ENCODE results near the gene NTRK2. TPM values are rescaled to one million over a fixed set of nuclear protein-coding genes. Genes with fewer than 3 reads are reported as not detected.

The NTRK2 gene
- total RNA-seq, 1 donor from 2014 or later = 0.46 TPM

- no peak for TF ChIP-seq CTCF (conservative IDR thresholded peaks at IDR 0.05; ENCODE audit: low read depth, low read length)
- DNase-seq (ENCODE audit: low read depth) = no peak
- H3K4me3 ChIP-seq (ENCODE audit: low read depth, low read length) = no peak overlapping the region
These were observed 210.1 kb downstream of the NTRK2 start for GRCh38 chr9:84879631-84880030.

- no peak overlapping the region for H3K4me3 ChIP-seq (ENCODE audit: low read depth, low read length)
- no peak for TF ChIP-seq CTCF (conservative IDR thresholded peaks at IDR 0.05; ENCODE audit: low read depth, low read length)
- DNase-seq (ENCODE audit: low read depth) = no peak
These were observed 211.3 kb downstream of the NTRK2 start for GRCh38 chr9:84880835-84881234.

DNA sequence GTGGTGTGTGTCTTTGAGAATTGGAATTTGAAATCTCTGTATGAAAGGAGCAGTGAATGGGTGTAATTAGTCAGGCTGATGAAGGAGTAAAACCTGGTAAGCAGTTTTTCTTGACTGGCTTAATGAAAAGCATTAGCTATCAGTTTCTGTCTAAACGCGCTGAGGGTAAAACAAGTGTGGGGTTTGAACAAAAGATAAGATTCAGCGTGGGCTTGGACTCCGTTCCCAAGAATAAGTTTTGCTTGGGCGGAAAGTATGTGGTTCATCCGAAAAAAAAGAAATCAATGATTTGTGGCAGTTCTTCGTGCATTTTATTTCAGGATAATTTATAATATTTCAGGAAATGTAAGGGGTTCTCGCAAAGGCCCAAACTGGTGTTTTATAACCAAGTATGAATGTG lies 217.3 kb downstream of the NTRK2 start:
- no peak for TF ChIP-seq CTCF (conservative IDR thresholded peaks at IDR 0.05; ENCODE audit: low read depth, low read length)
- DNase-seq (ENCODE audit: low read depth) = no peak
- H3K4me3 ChIP-seq (ENCODE audit: low read depth, low read length) = no peak overlapping the region

DNA sequence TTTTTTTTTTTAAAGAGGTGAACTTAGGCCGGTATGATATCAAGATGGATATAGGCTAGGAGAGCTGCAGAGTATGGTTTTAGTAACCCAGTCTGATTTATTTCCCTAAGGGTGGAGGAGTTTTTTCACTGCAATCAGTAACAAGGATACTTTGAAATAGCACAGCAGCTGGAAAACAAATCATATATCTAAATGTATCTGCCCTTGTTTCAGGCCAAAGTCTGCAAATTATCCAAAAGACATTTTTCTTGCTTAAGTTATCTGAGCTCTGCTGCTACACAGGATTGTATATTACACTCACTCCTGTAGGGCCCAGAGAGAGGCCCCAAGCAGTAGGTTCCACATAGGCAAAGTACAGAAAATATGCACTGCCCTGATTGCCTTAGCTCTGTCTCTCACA lies 222.4 kb downstream of the NTRK2 start:
- TF ChIP-seq CTCF (conservative IDR thresholded peaks at IDR 0.05; ENCODE audit: low read depth, low read length) = no peak
- DNase-seq (ENCODE audit: low read depth) = no peak
- no peak overlapping the region for H3K4me3 ChIP-seq (ENCODE audit: low read depth, low read length)

DNA sequence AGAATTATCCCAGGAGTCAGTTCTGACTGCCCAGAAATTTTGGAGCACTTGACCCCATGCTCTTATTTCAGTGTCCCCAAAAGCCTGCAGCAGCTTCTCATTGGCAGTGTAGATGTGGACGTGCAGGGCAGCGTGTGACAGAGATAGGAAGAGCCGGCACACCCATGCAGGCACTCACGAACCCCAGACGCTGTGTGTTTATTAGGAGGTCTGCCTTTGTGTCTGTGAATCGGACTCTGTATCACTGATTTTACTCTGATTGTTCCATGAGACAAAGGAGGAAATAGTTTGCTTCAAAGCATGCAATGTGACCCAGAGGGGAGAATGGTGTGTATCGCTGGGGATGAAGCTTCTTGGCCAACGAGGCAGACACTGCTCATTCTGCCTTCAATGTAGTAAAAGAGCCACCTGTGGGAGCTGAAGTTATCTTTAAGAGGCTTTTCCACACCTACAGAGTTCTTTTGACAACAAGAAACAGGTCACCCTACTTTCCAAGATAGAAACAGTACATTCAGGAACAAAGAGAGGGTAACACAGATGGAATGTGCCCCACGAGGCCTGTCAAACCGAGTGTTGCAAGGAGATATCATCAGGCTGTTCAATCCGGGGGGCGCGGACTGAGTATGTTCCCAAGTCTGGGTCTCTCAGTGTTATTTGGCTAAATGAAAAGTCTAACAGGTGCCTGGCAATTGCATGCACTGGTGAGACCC lies 224.0 kb downstream of the NTRK2 start:
- no peak overlapping the region for H3K4me3 ChIP-seq (ENCODE audit: low read depth, low read length)
- no peak for TF ChIP-seq CTCF (conservative IDR thresholded peaks at IDR 0.05; ENCODE audit: low read depth, low read length)
- DNase-seq (ENCODE audit: low read depth) = no peak

GRCh38 chr9:84894859-84895258 lies 225.3 kb downstream of the NTRK2 start:
- no peak for DNase-seq (ENCODE audit: low read depth)
- TF ChIP-seq CTCF (conservative IDR thresholded peaks at IDR 0.05; ENCODE audit: low read depth, low read length) = no peak

More at GRCh38 chr9:84894859-84895258, 225.3 kb downstream of the NTRK2 start:
- H3K4me3 ChIP-seq (ENCODE audit: low read depth, low read length) = no peak overlapping the region

Measured in epithelial cell of proximal tubule (primary cell).